ENCODE results near the gene IL5RA.

DNA sequence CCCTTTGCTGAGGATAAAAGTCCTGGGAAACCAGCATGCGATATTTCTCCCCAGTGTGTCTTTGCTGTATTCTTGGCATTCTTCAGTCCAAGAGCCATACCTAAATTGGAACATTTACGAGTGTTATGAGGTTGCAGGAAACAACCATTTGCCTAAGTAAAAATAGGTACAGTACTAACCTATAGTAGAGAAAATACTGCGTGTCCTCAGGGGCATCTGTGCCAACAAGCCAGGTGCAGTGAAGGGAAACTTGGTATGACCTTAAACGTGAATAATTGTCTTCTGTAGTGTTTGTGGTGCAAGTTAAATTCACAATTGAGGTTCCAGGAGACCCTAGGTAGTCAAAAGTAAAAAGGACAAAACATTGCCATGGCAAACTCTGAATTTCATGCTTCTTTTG lies 12.2 kb downstream of the IL5RA start:
- TF ChIP-seq EZH2phosphoT487 (IDR thresholded peaks at IDR 0.05; ENCODE audit: low read length) (no peak), EZH2 (optimal IDR thresholded peaks at IDR 0.05; ENCODE audit: low read depth, low read length) (no peak)
- TF ChIP-seq, protein P1, sequence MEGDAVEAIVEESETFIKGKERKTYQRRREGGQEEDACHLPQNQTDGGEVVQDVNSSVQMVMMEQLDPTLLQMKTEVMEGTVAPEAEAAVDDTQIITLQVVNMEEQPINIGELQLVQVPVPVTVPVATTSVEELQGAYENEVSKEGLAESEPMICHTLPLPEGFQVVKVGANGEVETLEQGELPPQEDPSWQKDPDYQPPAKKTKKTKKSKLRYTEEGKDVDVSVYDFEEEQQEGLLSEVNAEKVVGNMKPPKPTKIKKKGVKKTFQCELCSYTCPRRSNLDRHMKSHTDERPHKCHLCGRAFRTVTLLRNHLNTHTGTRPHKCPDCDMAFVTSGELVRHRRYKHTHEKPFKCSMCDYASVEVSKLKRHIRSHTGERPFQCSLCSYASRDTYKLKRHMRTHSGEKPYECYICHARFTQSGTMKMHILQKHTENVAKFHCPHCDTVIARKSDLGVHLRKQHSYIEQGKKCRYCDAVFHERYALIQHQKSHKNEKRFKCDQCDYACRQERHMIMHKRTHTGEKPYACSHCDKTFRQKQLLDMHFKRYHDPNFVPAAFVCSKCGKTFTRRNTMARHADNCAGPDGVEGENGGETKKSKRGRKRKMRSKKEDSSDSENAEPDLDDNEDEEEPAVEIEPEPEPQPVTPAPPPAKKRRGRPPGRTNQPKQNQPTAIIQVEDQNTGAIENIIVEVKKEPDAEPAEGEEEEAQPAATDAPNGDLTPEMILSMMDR (IDR thresholded peaks at IDR 0.05; ENCODE audit: low read length): no peak

All from MM.1S (cell line).